ENCODE measurements around the gene NPEPPS. TPM values are rescaled to one million over a fixed set of nuclear protein-coding genes. Genes with fewer than 3 reads are reported as not detected.

NPEPPS gene
- total RNA-seq, 1 experiment from 2014 or later = 117 TPM

DNA sequence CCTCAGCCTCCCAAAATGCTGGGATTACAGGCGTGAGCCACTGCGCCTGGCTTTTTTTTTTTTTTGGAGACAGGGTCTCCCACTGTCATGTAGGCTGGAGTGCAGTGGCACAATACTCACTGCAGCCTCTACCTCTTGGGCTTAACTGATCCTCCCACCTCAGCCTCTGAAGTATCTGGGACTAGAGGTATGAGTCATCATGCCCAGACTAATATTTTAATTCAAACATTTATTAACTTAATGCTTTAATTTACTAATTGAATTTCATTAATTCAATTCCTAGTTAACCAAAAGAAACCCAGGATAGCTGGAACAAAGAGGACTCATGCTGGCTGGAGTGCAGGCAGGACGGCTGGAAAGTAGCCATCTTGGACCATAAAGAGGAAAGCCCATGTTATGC lies 104.8 kb downstream of the NPEPPS start:
- H3K9ac ChIP-seq (ENCODE audit: extremely low read depth, insufficient read length, low read length) = no peak overlapping the region
- H4K91ac ChIP-seq (ENCODE audit: insufficient read length, low read depth, low read length) = no peak overlapping the region
- no peak overlapping the region for H2BK12ac ChIP-seq (ENCODE audit: insufficient read length, low read depth, low read length)
- H3K9me3 ChIP-seq (ENCODE audit: control insufficient read depth, low read depth, low read length) = no peaks in the 10 kb centered on the region
- no peak overlapping the region for H3K27ac ChIP-seq (ENCODE audit: insufficient read length, low read depth, low read length)
- no peak overlapping the region for H2AK5ac ChIP-seq (ENCODE audit: insufficient read length, low read length)
- no peak overlapping the region for H2BK20ac ChIP-seq (ENCODE audit: low read depth, low read length, poor library complexity, severe bottlenecking)
- H3K14ac ChIP-seq (ENCODE audit: insufficient read depth, low read length) = no peak overlapping the region
- no peak overlapping the region for H3K23ac ChIP-seq (ENCODE audit: insufficient read length, low read depth, low read length)
- no peak overlapping the region for H4K8ac ChIP-seq (replicated peaks; ENCODE audit: insufficient read length, low read depth, low read length)
- no peaks in the 10 kb centered on the region for H4K20me1 ChIP-seq (ENCODE audit: control insufficient read depth, insufficient read depth, insufficient read length)
- no peak for TF ChIP-seq CTCF (conservative IDR thresholded peaks at IDR 0.05)
- Mint-ChIP-seq H3K36me3 (ENCODE audit: insufficient read depth in 1 of 3, low read depth in 3 of 3) (peaks cover 2 to 24% (median 9%) of the 10 kb centered on the region in 3 experiments; a peak in 5 of 7 replicates), H3K4me1 (no peaks in the 10 kb centered on the region), H3K27ac (no peak overlapping the region), H3K9me3 (no peaks in the 10 kb centered on the region), H3K27me3 (ENCODE audit: low read depth) (no peaks in the 10 kb centered on the region), H3K4me3 (no peak overlapping the region)
- H3K27me3 ChIP-seq (ENCODE audit: insufficient read depth, low read length) = no peaks in the 10 kb centered on the region
- no peaks in the 10 kb centered on the region for H3K4me1 ChIP-seq (ENCODE audit: insufficient read depth, low read length)
- H4K5ac ChIP-seq (ENCODE audit: insufficient read length, low read depth, low read length) = no peak overlapping the region
- no peak overlapping the region for H2BK5ac ChIP-seq (ENCODE audit: insufficient read length, low read length)
- H3K4me2 ChIP-seq (ENCODE audit: insufficient read depth, insufficient read length, low read length) = no peak overlapping the region
- WGBS (ENCODE audit: extremely low coverage, insufficient read length, low lambda C conversion rate) = no CpG with 5 or more reads among the region's 3 CpGs
- no peak overlapping the region for H2AFZ ChIP-seq (ENCODE audit: low read length)
- no peak overlapping the region for H2BK120ac ChIP-seq (ENCODE audit: low read depth, low read length, poor library complexity, severe bottlenecking)
- H3K79me1 ChIP-seq (ENCODE audit: insufficient read depth, low read depth, low read length, poor library complexity, severe bottlenecking) = no peaks in the 10 kb centered on the region
- H2BK15ac ChIP-seq (ENCODE audit: low read depth, low read length) = no peak overlapping the region
- no peak for DNase-seq
- no peak overlapping the region for H3T11ph ChIP-seq (ENCODE audit: low read length)
- no peaks in the 10 kb centered on the region for H3K23me2 ChIP-seq (ENCODE audit: insufficient read length, low read depth, low read length, poor library complexity, severe bottlenecking)
- H3K18ac ChIP-seq (ENCODE audit: insufficient read length, low read depth, low read length) = no peak overlapping the region
- H3K56ac ChIP-seq (ENCODE audit: insufficient read length, low read depth, low read length) = no peak overlapping the region
- H3K79me2 ChIP-seq (ENCODE audit: insufficient read depth, low read length) = no peaks in the 10 kb centered on the region
- H3K4ac ChIP-seq (ENCODE audit: low read depth, low read length) = no peak overlapping the region
